GM12874 (cell line): ENCODE results near the gene CTU2.

Experiments used
- TF ChIP-seq, protein P1 (sequence below): IDR thresholded peaks from 2 replicates; pipeline ENCODE4 v1.5.1; 2011; ENCODE audit warnings: low read depth, mild to moderate bottlenecking, control low read depth, low read length, moderate library complexity; ENCODE audit not compliant: insufficient read depth

The CTU2 gene

DNA sequence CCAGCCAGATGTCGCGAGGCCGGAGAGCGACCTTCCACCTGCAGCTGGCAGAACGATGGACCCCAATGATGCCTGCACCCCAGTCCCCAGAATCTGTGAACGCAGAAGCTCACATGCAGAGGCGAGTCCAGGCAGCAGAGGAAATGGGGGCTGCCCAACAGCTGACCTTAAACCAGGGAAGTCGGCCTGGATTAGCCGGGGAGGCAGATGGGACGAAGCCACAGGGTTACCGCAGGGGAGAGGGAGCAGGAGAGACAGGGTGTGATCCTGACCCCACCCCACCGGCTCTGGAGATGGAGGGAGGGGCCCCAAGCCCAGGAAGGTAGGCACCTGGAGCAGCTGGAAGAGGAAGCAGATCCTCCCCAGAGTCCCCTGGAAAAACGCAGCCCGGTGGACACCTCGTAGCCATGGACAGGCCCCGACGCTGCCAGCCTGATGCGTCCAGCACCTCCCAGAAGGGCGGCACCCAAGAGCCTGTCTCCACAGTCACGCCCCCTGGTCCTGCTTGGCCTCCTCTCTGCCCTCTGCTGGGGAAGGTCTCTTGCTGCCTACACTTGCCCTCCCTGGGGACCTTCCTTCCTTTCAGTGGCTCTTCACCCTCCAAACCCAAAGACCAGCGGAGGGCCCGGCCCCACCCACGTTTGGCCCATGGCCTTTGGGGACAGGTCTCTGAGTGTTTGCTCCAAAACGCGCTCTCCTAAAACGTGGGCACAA is 41.4 kb downstream of the CTU2 start:
- TF ChIP-seq, protein P1, sequence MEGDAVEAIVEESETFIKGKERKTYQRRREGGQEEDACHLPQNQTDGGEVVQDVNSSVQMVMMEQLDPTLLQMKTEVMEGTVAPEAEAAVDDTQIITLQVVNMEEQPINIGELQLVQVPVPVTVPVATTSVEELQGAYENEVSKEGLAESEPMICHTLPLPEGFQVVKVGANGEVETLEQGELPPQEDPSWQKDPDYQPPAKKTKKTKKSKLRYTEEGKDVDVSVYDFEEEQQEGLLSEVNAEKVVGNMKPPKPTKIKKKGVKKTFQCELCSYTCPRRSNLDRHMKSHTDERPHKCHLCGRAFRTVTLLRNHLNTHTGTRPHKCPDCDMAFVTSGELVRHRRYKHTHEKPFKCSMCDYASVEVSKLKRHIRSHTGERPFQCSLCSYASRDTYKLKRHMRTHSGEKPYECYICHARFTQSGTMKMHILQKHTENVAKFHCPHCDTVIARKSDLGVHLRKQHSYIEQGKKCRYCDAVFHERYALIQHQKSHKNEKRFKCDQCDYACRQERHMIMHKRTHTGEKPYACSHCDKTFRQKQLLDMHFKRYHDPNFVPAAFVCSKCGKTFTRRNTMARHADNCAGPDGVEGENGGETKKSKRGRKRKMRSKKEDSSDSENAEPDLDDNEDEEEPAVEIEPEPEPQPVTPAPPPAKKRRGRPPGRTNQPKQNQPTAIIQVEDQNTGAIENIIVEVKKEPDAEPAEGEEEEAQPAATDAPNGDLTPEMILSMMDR = peak; percentile 77

DNA sequence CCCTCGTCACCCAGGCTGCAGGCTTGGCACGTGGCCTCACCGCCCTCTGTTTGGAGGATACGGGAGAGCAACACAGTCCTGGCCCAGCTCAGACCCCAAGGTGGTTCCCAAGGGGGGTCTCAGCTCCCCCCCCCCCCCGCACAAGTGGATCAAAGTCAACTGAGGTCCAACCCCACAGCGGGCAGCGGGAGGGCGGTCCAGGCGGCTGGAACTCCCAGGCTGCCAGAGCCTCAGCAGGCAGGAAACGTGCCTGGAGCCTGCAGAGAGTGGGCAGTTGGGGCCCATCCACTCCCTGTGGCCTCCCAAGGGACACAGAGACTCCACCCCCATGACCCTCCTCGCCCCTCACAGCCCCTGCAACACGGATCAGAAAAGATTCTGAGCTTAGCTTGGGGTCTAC is 42.1 kb downstream of the CTU2 start:
- TF ChIP-seq, protein P1 = no peak

DNA sequence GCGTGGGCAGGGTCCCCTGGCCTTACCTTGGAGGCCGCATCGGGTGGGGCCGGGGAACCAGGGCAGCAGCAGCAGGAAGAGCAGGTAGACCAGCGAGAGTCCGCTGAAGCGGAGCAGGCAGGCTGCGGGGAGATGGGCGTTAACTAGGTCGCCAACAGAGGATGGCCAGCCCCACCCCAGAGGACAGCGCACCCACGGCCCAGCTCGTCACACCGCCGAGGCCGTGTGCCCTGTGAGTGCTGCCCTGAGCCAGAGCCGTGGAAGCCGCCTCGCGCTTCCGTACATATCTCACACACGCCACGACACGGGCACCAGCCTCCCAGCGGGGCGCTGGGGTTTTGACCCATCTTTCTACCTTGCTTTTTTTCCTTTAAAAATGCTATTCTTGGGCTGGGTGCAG is 43.1 kb downstream of the CTU2 start:
- TF ChIP-seq, protein P1 = no peak

DNA sequence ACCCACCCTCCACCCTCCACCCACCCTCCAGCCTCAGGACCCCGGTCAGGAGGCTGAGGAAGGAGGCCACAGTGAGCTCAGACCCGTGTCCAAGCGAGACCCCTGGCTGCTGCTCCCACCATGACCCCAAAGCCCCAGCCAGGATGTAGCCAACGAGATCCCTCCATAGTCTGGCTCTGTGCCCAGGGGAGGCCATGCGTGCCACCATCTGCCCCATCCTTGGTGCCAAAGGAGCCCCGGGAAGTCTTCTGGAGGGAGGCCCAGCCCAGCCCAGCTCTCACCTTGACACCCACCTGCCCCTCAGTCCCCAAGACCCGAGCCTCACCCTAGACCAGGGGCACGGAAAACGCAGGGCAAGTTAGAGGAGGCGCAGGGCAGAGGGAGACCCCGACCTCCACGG is 44.6 kb downstream of the CTU2 start:
- TF ChIP-seq, protein P1 = no peak

DNA sequence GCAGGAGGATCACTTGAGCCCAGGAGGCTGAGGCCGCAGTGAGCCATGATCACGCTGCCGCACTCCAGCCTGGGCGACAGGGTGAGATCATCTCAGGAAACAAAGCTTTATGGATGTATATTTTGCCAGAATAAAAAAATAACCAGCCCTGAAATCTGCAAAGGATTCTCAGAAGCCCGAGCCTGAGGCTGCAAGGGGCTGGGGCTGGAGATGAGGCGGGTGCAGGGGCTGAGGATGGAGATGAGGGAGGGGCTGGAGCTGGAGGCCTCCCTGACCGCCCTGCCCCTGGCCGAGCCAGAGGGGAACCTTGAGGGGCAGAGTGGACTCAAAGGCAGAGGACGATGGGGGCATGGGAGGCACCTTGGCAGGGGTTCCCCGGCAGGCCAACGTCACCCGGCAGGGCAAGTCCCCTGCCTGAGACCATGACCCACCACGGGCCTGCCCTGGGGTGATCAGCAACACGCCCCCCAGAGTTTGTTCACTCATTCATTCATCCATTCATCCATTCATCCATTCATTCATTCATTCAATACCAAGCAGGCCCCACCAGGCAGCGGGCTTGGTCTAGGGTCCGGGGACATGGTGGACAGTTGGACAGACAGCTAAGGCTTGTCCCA is 46.2 kb downstream of the CTU2 start:
- TF ChIP-seq, protein P1 = no peak

DNA sequence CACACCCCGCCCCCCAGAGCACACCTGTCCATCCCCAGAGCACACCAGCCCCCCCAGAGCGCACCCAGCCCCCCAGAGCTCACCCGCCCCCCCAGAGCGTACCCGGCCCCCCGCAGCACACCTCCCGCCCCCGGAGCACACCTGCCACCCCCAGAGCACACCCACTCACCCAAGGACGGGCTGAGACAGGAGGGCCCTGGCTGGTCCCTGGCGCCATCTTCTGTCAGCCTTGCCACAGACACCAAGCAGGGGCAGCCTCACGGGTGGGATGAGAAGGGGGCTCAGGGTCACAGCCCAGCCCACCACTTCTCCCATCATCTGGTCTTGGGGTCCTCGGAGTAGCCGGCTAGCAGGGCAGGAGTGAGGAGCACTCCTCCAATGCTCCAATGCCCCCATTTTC is 46.9 kb downstream of the CTU2 start:
- TF ChIP-seq, protein P1 = 0 out of 2 replicates have a peak, but pooled peaks have one; percentile 7

DNA sequence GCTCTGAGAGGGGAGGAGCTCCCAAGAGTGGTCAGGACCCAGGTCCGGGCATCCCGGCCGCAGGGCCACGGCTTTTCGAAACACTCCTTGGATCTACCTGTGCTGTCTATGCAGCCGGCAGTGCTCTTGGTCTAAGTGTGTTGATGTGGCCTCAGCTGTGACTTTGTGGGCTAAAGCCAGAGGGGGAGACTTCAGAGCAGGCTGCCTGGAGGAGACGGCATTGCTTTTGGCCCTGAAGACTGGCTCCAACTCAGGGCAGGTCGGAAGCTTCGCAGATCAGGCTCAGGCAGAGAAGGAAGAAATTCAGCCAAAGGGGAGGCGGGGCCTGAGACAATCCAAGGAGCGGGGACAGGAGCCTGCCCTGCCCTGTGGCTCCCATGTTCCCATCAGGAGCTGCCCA is 47.3 kb downstream of the CTU2 start:
- TF ChIP-seq, protein P1 = no peak
